HCT116 (cell line): ENCODE data around the gene TSPYL2. TPM values are rescaled to one million over a fixed set of nuclear protein-coding genes. Genes with fewer than 3 reads are reported as not detected.

Source experiments
- ATAC-seq: fragments of 200-7000 bp; cut with Tn5 transposase; 2 replicates; pipeline ENCODE4 v1.9.1; 2020; ENCODE audit warnings: mild to moderate bottlenecking, moderate library complexity
- BruUV-seq: library from RNA; stranded (reverse); fragments of 400-500 nt; replicated peaks from 2 replicates; lab custom pipeline; 2021; lab: Mats Ljungman, UMichigan
- CTCF ChIA-PET: fragments of 300-600 bp; sonication (Branson Sonifier 250); formaldehyde crosslinking; loops from one replicate; lab custom pipeline; 2021; ENCODE audit warnings: antibody characterized with exemption; lab: Charles Lee
- POLR2A ChIA-PET: fragments of 300-600, 350-600 bp; sonication (Branson Sonifier 250); formaldehyde crosslinking; loops from one replicate; lab custom pipeline; 2021; ENCODE audit warnings: antibody characterized with exemption; lab: Charles Lee
- RAD21 ChIA-PET, 2 experiments: fragments of 300-600 bp; sonication (Branson Sonifier 250); formaldehyde crosslinking; loops; one replicate each; lab custom pipeline; 2023; ENCODE audit warnings: low total read pairs in 2 of 2; ENCODE audit not compliant: uncharacterized antibody in 2 of 2, unreplicated experiment in 2 of 2, low non-redundant PET in 1 of 2; lab: Charles Lee
- DNase-seq: peaks from one replicate; pipeline ENCODE4 v3.0.0-alpha.2; 2010; ENCODE audit warnings: low read depth, low spot score
- H2AFZ ChIP-seq: fragments of 200-600 bp; shearing (Covaris generic), sonication (generic); 2 replicates; pipeline ENCODE4 v1.6.1; 2017; ENCODE audit warnings: low read depth, mixed run types, mixed read lengths, antibody characterized with exemption, low read length; ENCODE audit not compliant: poor library complexity, severe bottlenecking
- H3K27ac ChIP-seq: 2 replicates; pipeline ENCODE4 v1.5.1; 2012; ENCODE audit warnings: low read depth, low read length
- H3K27me3 ChIP-seq: fragments of 200-600 bp; sonication (generic); 2 replicates; pipeline ENCODE4 v1.6.1; 2016; ENCODE audit warnings: mixed run types, low read length, mixed read lengths; ENCODE audit not compliant: insufficient read depth
- H3K36me3 ChIP-seq, 2 experiments: fragments of 200-500 bp in 1 of 2; fragments of 200-600 bp in 1 of 2; sonication (Bioruptor generic) in 1 of 2; sonication (generic) in 1 of 2; 2 replicates each; pipeline versions ENCODE4 v1.5.1 to v1.6.1; 2014 to 2016; ENCODE audit warnings: low read length in 2 of 2, inconsistent platforms in 1 of 2, mixed read lengths in 1 of 2, mixed run types in 1 of 2; ENCODE audit not compliant: insufficient read depth in 2 of 2, control insufficient read depth in 1 of 2
- H3K4me1 ChIP-seq, 2 experiments: fragments of 200-600 bp in 1 of 2; sonication (generic) in 1 of 2; 2 replicates each; pipeline versions ENCODE4 v1.5.1 to v1.6.1; 2012 to 2017; ENCODE audit warnings: low read length in 2 of 2, inconsistent platforms in 1 of 2, mild to moderate bottlenecking in 1 of 2, mixed read lengths in 1 of 2, mixed run types in 1 of 2, moderate library complexity in 1 of 2; ENCODE audit not compliant: insufficient read depth in 2 of 2, control insufficient read depth in 1 of 2
- H3K4me2 ChIP-seq: fragments of 200-600 bp; sonication (generic); 2 replicates; pipeline ENCODE4 v1.6.1; 2017; ENCODE audit warnings: mixed run types, low read length, mixed read lengths
- H3K4me3 ChIP-seq, 2 experiments: fragments of 200-600 bp in 1 of 2; sonication (generic) in 1 of 2; replicated peaks in 1 of 2; 2 replicates each; pipeline ENCODE4 v1.5.1; 2011 to 2016; ENCODE audit warnings: low read length in 2 of 2, control low read depth in 1 of 2, low read depth in 1 of 2, mild to moderate bottlenecking in 1 of 2, mixed read lengths in 1 of 2, mixed run types in 1 of 2
- H3K79me2 ChIP-seq: fragments of 200-600 bp; sonication (generic); 2 replicates; pipeline ENCODE4 v1.6.1; 2017; ENCODE audit warnings: mild to moderate bottlenecking, mixed run types, low read length, moderate library complexity, mixed read lengths; ENCODE audit not compliant: insufficient read depth
- H3K9ac ChIP-seq: fragments of 200-600 bp; sonication (generic); 2 replicates; pipeline ENCODE4 v1.6.1; 2016; ENCODE audit warnings: low read length, mixed read lengths
- H3K9me2 ChIP-seq: fragments of 200-600 bp; sonication (generic), shearing (Covaris generic); 2 replicates; pipeline ENCODE4 v1.6.1; 2017; ENCODE audit warnings: mixed run types, mild to moderate bottlenecking, moderate library complexity; ENCODE audit not compliant: insufficient read depth
- H3K9me3 ChIP-seq, 2 experiments: fragments of 200-500 bp in 1 of 2; fragments of 200-600 bp in 1 of 2; sonication (Bioruptor generic) in 1 of 2; sonication (generic) in 1 of 2; 2 replicates each; pipeline ENCODE4 v1.6.1; 2014 to 2017; ENCODE audit warnings: low read length in 2 of 2, mixed read lengths in 2 of 2, inconsistent platforms in 1 of 2, low read depth in 1 of 2, mild to moderate bottlenecking in 1 of 2, mixed run types in 1 of 2, moderate library complexity in 1 of 2; ENCODE audit not compliant: control insufficient read depth in 1 of 2, insufficient read depth in 1 of 2
- H4K20me1 ChIP-seq: fragments of 200-600 bp; sonication (generic), shearing (Covaris generic); 2 replicates; pipeline ENCODE4 v1.6.1; 2017; ENCODE audit warnings: mixed run types, mild to moderate bottlenecking, moderate library complexity; ENCODE audit not compliant: insufficient read depth
- ATF3 ChIP-seq: IDR thresholded peaks from 2 replicates; pipeline ENCODE4 v1.6.1; 2012
- CBX3 ChIP-seq: IDR thresholded peaks from 2 replicates; pipeline ENCODE4 v1.6.1; 2012; ENCODE audit warnings: low read depth
- CEBPB ChIP-seq: IDR thresholded peaks from 2 replicates; pipeline ENCODE4 v1.6.1; 2012; ENCODE audit warnings: low read depth
- EZH2 ChIP-seq: fragments of 200-600 bp; sonication (generic); IDR thresholded peaks from 2 replicates; pipeline ENCODE4 v1.6.1; 2017; ENCODE audit warnings: antibody characterized with exemption, mixed run types
- EZH2phosphoT487 ChIP-seq: fragments of 200-600 bp; IDR thresholded peaks from 2 replicates; pipeline ENCODE4 v1.6.1; 2018; ENCODE audit warnings: antibody characterized with exemption, borderline replicate concordance
- FOSL1 ChIP-seq: IDR thresholded peaks from 2 replicates; pipeline ENCODE4 v1.6.1; 2012; ENCODE audit warnings: low read depth
- MAX ChIP-seq: IDR thresholded peaks from 2 replicates; pipeline ENCODE4 v1.6.1; 2012
- POLR2AphosphoS5 ChIP-seq: IDR thresholded peaks from 2 replicates; pipeline ENCODE4 v1.6.1; 2011; ENCODE audit warnings: mild to moderate bottlenecking, low read depth, low read length, moderate library complexity
- RAD21 ChIP-seq: IDR thresholded peaks from 2 replicates; pipeline ENCODE4 v1.6.1; 2012; ENCODE audit warnings: low read depth, mild to moderate bottlenecking
- SP1 ChIP-seq: IDR thresholded peaks from 2 replicates; pipeline ENCODE4 v1.6.1; 2012; ENCODE audit warnings: low read depth
- SRF ChIP-seq: IDR thresholded peaks from 2 replicates; pipeline ENCODE4 v1.6.1; 2012; ENCODE audit warnings: low read depth
- YY1 ChIP-seq: IDR thresholded peaks from 2 replicates; pipeline ENCODE4 v1.6.1; 2011; ENCODE audit warnings: low read length, low read depth, moderate library complexity, mild to moderate bottlenecking; ENCODE audit not compliant: insufficient replicate concordance; ENCODE audit errors: extremely low read depth
- ZFX ChIP-seq: fragments of 450-650 bp; IDR thresholded peaks from 2 replicates; pipeline ENCODE4 v1.6.1; 2017
- intact Hi-C: fragments of 100-400 bp; cut with micrococcal nuclease; formaldehyde crosslinking; loops from 2 replicates; pipeline ENCODE4 v1.10.0; 2022
- total RNA-seq: library from RNA; stranded (reverse); gene quantifications from one replicate; pipeline ENCODE4 v1.2.1, GENCODE V29; 2021; ENCODE audit not compliant: unreplicated experiment

The TSPYL2 gene
- total RNA-seq, 1 experiment from 2014 or later, result 19.2 TPM

- TF ChIP-seq FOSL1, result no peak
- no peak for TF ChIP-seq EZH2phosphoT487
- no peak for TF ChIP-seq EZH2
- TF ChIP-seq ATF3, result no peak
- TF ChIP-seq CBX3, result no peak
- TF ChIP-seq SP1, result no peak
- TF ChIP-seq POLR2AphosphoS5, result no peak
- TF ChIP-seq ZFX, result no peak
These were observed 2.7 kb downstream of the TSPYL2 start (continued) for GRCh38 chrX:53084863-53085262.

- BruUV-seq, result no TSS peak
- peaks cover 8% of the 10 kb centered on the region; the same call in 1 of the 2 replicates for H3K79me2 ChIP-seq
- H3K27ac ChIP-seq, result no peak overlapping the region
- no peaks in the 10 kb centered on the region for H3K27me3 ChIP-seq
- H3K9me3 ChIP-seq, result no peaks in the 10 kb centered on the region
- TF ChIP-seq CEBPB (no peak), SP1 (no peak), ZFX (no peak), SRF (no peak), MAX (no peak), RAD21 (no peak), CBX3 (no peak), ATF3 (no peak), FOSL1 (no peak), YY1 (no peak)
- no peak for ATAC-seq
- no peaks in the 10 kb centered on the region for H4K20me1 ChIP-seq
- RAD21 ChIA-PET, result no interaction called here
- intact Hi-C loops, result no loop called here
- H3K9ac ChIP-seq, result no peak overlapping the region
- H2AFZ ChIP-seq, result no peak overlapping the region
- no peak overlapping the region for H3K4me2 ChIP-seq
- peaks cover 0 to 10% of the 10 kb centered on the region in 2 experiments; a peak in 1 of 4 replicates for H3K36me3 ChIP-seq
- H3K9me2 ChIP-seq, result no peaks in the 10 kb centered on the region
- POLR2A ChIA-PET, result no interaction called here
- H3K4me3 ChIP-seq, result no peak overlapping the region
- no peak for DNase-seq
- peaks cover 0 to 7% of the 10 kb centered on the region in 2 experiments; a peak in 1 of 4 replicates for H3K4me1 ChIP-seq
- CTCF ChIA-PET, result no interaction called here
These were observed 3.6 kb downstream of the TSPYL2 start for GRCh38 chrX:53085661-53086229.
